Colonic mucosa (tissue), 4 donors: ENCODE results near the gene ZNF614. TPM values are rescaled to one million over a fixed set of nuclear protein-coding genes. Genes with fewer than 3 reads are reported as not detected.
"Not testable (repeated sequence)": the region's sequence is repeated elsewhere in the genome, so short reads cannot be mapped to it uniquely, and the experiment has no call there.

Experiments
- DNase-seq: peaks from one replicate; pipeline ENCODE4 v3.0.0-alpha.2; 2020
- H3K27ac ChIP-seq: fragments of 200-600 bp; one replicate; pipeline ENCODE4 v1.8.0; 2021
- H3K27me3 ChIP-seq: fragments of 200-600 bp; one replicate; pipeline ENCODE4 v1.8.0; 2021
- H3K36me3 ChIP-seq: fragments of 200-600 bp; one replicate; pipeline ENCODE4 v1.8.0; 2021
- H3K4me1 ChIP-seq: fragments of 200-600 bp; one replicate; pipeline ENCODE4 v1.8.0; 2021; ENCODE audit warnings: mild to moderate bottlenecking
- H3K4me3 ChIP-seq: fragments of 200-600 bp; one replicate; pipeline ENCODE4 v1.8.0; 2021
- H3K9ac ChIP-seq, 2 donors: one replicate each; pipeline ENCODE4 v1.7.0; 2013; ENCODE audit warnings: control low read depth in 2 of 2, low read depth in 2 of 2, low read length in 2 of 2
- H3K9me3 ChIP-seq: fragments of 200-600 bp; one replicate; pipeline ENCODE4 v1.8.0; 2021
- intact Hi-C: fragments of 100-400 bp; cut with DNase I; formaldehyde crosslinking; loops from one replicate; pipeline ENCODE4 v1.14.1; 2022
- total RNA-seq, 2 donors: library from RNA; stranded (reverse); fragmentation: NEBNext Ultra II Directional in 1 of 2; extraction: Animal tissue kit (Norgen Biotek cat#: 25700) in 1 of 2; gene quantifications; one replicate each; pipeline ENCODE4 v1.2.1, GENCODE V29; 2021
- TF ChIP-seq, protein P1 (sequence below): fragments of 200-600 bp; IDR thresholded peaks from one replicate; pipeline ENCODE4 v1.8.0; 2022; ENCODE audit warnings: antibody characterized with exemption, mild to moderate bottlenecking
- donor health status: healthy.
- donor health status: DM: no; HTN: no; CAD: no.
- donor health status: DM: no; HTN: no; CAD: no.

Gene ZNF614
- total RNA-seq, 2 donors from 2014 or later = 3.3 to 4.2 TPM

DNA sequence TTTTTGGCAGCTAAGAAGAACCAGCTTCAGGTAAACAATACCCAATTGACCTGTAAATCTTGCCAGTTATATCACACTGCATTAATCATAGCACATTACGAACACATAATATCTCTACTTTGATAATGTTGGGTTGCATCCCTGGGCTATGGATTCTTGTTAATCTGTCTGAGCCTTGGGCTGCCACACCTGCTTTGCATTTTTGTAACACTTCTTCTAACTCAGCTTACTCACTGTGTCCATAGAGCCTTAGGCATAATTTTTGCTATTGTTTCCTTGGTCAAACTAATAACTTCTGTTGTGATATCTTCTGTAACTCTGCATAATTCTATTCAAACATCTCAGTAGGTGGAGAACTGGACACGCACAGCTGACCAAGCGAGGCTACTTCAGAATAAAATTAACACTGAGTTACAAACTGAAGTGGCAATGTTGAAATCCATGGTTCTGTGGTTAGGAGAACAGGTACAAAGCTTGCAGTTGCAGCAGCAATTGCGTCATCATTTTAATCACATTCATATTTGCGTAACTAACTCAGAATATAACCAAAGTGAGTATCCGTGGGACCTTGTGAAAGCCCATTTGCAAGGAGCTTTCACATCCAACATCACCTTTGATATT lies 48.0 kb downstream of the ZNF614 start:
- H3K9me3 ChIP-seq = peaks cover 3% of the 10 kb centered on the region
- DNase-seq = no peak
- H3K36me3 ChIP-seq = no peaks in the 10 kb centered on the region
- no peak overlapping the region for H3K4me3 ChIP-seq
- no peaks in the 10 kb centered on the region for H3K27me3 ChIP-seq
- intact Hi-C loops = loop anchor here (10.0 kb wide), 1 partner anchor 55 kb away; the partner anchor contains the start of gene ZNF613
- H3K4me1 ChIP-seq = no peaks in the 10 kb centered on the region
- TF ChIP-seq, protein P1, sequence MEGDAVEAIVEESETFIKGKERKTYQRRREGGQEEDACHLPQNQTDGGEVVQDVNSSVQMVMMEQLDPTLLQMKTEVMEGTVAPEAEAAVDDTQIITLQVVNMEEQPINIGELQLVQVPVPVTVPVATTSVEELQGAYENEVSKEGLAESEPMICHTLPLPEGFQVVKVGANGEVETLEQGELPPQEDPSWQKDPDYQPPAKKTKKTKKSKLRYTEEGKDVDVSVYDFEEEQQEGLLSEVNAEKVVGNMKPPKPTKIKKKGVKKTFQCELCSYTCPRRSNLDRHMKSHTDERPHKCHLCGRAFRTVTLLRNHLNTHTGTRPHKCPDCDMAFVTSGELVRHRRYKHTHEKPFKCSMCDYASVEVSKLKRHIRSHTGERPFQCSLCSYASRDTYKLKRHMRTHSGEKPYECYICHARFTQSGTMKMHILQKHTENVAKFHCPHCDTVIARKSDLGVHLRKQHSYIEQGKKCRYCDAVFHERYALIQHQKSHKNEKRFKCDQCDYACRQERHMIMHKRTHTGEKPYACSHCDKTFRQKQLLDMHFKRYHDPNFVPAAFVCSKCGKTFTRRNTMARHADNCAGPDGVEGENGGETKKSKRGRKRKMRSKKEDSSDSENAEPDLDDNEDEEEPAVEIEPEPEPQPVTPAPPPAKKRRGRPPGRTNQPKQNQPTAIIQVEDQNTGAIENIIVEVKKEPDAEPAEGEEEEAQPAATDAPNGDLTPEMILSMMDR = no peak
- no peak overlapping the region for H3K27ac ChIP-seq
- H3K9ac ChIP-seq = no peak overlapping the region

DNA sequence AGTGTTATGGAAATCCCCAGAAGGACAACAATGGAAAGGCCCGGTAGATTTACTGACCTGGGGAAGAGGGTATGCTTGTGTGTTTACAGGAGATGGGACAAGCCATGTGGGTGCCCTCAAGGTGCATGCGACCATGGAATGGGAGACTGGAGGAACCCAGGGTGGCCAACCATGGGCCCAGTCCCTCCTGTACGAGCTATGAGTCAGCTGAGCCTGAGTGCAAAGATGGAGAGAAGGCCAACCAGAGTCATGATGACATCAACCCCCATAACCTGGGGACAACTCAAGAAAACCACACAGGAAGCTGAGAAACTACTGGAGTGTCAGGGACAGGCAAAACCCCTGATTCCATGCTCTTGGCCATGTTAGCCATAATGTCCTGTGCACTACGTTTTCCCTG lies 49.3 kb downstream of the ZNF614 start:
- Histone ChIP-seq H3K4me1 (no peaks in the 10 kb centered on the region), H3K9me3 (peaks cover 3% of the 10 kb centered on the region), H3K4me3 (no peak overlapping the region), H3K27me3 (no peaks in the 10 kb centered on the region), H3K27ac (no peak overlapping the region), H3K36me3 (peaks cover 4% of the 10 kb centered on the region), H3K9ac (no peak overlapping the region)
- intact Hi-C loops = no loop called here
- TF ChIP-seq, protein P1 = no peak
- no peak for DNase-seq

DNA sequence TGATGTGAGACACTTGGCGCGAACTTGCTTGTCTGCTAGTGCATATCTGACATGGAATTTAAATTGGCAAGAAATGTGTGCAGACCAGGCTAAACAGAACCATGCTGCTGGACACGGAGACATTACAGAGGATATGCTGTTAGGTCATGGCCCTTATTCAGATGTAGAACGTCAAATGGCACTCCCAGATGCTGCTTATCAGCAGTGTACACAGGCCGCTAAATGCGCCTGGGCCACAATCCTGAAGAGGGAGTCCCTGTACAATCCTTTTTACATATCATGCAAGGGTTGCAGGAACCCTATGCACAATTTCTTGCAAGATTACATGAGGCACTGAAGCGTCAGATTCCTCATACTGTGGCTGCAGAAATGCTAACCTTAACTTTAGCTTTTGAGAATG lies 50.8 kb downstream of the ZNF614 start:
- H3K4me3 ChIP-seq = no peak overlapping the region
- H3K4me1 ChIP-seq = no peaks in the 10 kb centered on the region
- intact Hi-C loops = no loop called here
- no peak overlapping the region for H3K27ac ChIP-seq
- TF ChIP-seq, protein P1 = no peak
- DNase-seq = no peak
- no peak overlapping the region for H3K9ac ChIP-seq
- H3K9me3 ChIP-seq = peaks cover 12% of the 10 kb centered on the region
- H3K27me3 ChIP-seq = no peaks in the 10 kb centered on the region
- H3K36me3 ChIP-seq = peaks cover 17% of the 10 kb centered on the region

DNA sequence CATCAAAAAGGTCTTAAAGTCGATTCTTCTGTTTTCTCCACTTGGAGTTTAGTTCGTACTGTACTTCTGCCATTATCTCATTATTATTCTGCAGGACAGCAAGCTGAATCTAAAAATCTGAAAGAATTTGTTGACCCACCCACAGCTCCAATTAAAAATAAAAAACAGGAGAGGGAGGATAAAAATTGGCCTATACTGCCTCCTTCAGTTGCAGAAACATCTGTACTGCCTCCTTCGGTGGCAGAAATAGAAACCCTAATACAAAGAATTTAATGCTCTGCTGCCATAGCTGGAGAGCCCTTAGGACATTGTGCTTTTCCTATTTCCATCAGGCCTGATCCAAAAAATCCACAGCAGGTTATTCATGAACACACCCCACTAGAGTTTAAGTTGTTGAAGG lies 51.3 kb downstream of the ZNF614 start:
- intact Hi-C loops = no loop called here
- no peaks in the 10 kb centered on the region for H3K27me3 ChIP-seq
- H3K36me3 ChIP-seq = peaks cover 17% of the 10 kb centered on the region
- H3K27ac ChIP-seq = no peak overlapping the region
- DNase-seq = no peak
- H3K4me1 ChIP-seq = no peaks in the 10 kb centered on the region
- no peak overlapping the region for H3K4me3 ChIP-seq
- TF ChIP-seq, protein P1 = no peak
- H3K9ac ChIP-seq = no peak overlapping the region
- peaks cover 12% of the 10 kb centered on the region for H3K9me3 ChIP-seq

DNA sequence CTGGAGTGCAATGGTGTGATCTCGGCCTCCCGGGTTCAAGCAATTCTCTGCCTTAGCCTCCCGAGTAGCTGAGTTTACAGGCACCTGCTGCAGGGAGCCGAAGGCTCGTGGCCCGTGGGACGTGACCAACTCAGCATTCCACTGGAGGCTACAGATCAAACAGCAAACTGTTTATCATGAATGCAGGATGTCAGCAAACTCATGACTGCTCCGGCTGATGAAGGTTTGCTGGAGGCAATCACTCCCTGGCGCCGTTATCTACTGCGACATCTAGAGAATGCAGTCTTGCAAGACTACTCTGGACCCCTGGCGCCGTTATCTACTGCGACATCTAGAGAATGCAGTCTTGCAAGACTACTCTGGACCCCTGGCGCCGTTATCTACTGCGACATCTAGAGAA lies 52.4 kb downstream of the ZNF614 start:
- H3K4me3 ChIP-seq, intact Hi-C loops, H3K9ac ChIP-seq, DNase-seq, H3K9me3 ChIP-seq, H3K27ac ChIP-seq, H3K4me1 ChIP-seq, H3K27me3 ChIP-seq: not testable (repeated sequence)
- peaks cover 23% of the 10 kb centered on the region for H3K36me3 ChIP-seq

DNA sequence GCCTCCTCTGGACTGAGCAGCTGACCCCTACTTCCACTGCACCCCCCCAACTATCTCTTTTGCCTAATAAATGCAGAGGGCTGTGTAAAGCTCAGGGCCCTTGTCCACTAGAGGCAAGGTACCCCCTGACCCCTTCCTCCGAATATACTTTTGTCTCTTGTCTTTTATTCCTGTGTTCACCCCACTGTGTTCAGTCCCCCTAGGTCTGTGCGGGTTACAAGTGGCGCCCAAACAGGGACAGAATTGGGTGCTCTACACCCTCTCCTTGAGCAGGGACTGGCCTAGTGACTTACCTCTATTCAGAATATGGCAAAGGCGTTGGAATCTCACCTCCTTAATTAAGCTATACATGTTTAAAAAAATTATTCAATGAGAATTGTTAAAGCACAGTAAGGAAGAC lies 56.6 kb downstream of the ZNF614 start:
- peaks cover 55% of the 10 kb centered on the region for H3K36me3 ChIP-seq
- H3K9me3 ChIP-seq = peaks cover 9% of the 10 kb centered on the region
- H3K4me1 ChIP-seq = no peaks in the 10 kb centered on the region
- no peak overlapping the region for H3K4me3 ChIP-seq
- no peaks in the 10 kb centered on the region for H3K27me3 ChIP-seq
- TF ChIP-seq, protein P1 = no peak
- DNase-seq = no peak
- no peak overlapping the region for H3K27ac ChIP-seq
- intact Hi-C loops = no loop called here
- no peak overlapping the region for H3K9ac ChIP-seq
